ENCODE data around the gene SNRNP27.

Gene SNRNP27

DNA sequence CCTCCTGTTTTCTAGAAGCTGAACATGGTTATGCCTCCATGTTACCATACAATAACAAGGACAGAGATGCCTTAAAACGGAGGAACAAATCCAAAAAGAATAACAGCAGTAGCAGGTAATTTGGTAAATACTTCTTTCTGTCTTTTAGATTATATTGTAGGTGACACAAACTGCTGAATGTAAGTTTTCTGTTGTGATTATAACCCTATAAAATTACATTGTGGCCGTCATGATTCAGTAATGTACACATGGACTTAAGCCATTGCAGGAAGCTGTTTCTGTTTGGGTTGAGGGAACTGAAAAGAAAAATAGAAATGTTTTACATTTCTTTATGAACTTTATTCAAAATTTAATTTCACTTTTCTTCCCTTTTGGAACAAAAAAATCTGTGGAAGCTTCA lies 22.4 kb downstream of the SNRNP27 start:
- peak in 1 of 2 donors; percentile 36 for DNase-seq

DNA sequence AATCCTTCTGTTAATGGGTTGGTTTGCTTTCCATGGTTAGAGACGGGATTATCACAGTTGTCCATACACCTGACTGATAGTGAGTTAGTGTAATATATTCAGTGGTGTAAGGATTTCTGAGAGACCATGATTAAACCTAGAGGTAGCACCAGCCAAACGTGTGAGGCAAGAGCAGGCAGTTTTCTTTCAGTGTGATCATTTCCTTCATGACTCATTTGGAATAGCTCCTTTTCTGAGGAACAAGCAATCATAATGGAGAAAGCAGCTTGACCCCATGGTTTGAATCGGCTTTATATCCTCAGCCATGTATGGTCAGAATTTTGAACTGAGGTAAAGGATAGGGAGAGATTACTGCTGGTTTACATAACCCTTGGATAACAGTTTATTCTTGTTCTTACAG lies 24.1 kb downstream of the SNRNP27 start:
- peak; percentile 80 to 87 for DNase-seq

GRCh38 chr2:69918401-69918800 lies 24.6 kb downstream of the SNRNP27 start:
- peak; percentile 52 to 57 for DNase-seq

- DNase-seq = no peak
Observed at GRCh38 chr2:69923116-69923515, 29.4 kb downstream of the SNRNP27 start.

DNA sequence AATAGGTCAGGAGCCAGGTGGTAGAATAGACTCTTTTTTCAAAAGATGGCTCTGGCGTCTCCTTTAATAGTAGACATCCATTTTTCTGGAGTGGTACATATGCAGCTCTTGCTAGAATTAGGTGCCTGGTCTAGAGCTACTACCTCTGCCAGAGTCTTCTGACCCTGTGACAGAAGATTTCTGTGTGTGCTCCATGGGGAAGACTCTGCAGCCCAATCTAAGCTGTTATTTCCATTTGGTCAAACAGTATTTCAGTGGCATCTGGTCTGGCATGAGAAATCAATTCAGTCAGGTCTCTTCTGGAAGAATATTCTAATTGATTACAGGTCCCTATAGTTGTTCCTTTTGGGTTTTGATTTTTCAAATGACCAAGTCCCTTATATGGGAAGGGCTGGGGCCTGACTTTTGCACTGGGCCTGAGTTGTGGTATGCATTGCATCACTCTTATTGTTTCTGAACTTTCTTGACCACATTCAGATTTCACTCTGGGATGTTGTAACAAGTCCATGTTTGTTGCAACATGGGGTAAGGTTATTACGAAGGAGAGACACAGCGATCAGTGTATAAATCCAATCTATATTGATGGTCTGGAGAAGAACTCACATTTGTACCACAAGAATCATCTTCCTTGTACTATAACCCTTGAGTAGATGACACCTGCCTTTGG lies 33.2 kb downstream of the SNRNP27 start:
- peak; percentile 40 to 75 for DNase-seq

DNA sequence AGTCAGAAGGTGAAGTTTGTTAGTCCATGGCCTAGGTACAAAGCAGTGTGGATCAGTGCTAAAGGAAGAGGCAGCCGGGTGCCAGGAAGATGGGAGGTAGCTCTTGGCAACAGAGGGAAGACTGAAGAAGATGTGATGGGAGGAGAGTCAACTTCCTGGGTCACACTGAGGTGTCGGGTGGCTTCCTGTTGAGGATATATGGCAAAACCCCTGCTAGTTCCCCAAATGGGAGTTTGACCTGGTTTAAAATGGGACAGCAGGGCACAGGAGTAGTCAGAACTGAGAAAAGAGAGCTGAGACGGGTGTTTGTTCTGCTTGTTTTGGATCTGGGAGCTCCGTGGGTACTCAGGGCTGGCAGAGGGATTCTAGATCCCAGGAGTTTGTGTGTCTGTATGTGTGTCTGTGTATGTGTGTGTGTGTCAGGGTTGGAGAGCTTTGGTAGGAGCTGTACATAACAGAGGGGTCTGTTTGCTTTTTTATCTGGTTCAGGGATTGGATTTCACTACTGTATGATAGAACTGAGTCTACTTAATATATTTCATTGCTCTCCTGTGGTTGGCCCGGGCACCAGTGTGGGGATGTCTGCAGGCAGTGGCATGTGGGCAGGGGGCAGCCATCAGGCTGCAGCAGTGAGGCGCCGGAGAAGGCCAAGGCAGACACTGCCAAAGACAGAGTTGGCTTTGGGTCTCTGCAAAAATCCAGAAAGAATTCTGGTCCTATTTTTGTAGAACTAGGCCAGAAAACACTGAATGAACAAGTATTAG lies 38.3 kb downstream of the SNRNP27 start:
- DNase-seq = no peak

DNA sequence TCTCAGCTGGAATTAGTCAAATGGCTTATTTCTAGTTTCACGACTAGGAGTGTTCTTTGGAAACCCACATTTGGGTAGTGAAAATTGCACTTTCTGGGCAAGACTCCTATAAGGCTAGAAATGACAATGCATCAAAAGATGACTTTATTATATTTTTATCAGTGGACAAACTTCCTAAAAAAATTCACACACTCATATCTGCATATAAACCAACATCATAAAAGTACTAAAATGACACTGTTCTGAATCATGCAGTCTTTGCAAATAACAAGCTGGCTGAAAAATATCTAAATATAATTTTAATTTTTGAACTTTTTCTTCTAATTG lies 38.8 kb downstream of the SNRNP27 start:
- DNase-seq = no peak

- peak; percentile 63 to 79 for DNase-seq
Observed at GRCh38 chr2:69933254-69933828, 39.6 kb downstream of the SNRNP27 start.

DNA sequence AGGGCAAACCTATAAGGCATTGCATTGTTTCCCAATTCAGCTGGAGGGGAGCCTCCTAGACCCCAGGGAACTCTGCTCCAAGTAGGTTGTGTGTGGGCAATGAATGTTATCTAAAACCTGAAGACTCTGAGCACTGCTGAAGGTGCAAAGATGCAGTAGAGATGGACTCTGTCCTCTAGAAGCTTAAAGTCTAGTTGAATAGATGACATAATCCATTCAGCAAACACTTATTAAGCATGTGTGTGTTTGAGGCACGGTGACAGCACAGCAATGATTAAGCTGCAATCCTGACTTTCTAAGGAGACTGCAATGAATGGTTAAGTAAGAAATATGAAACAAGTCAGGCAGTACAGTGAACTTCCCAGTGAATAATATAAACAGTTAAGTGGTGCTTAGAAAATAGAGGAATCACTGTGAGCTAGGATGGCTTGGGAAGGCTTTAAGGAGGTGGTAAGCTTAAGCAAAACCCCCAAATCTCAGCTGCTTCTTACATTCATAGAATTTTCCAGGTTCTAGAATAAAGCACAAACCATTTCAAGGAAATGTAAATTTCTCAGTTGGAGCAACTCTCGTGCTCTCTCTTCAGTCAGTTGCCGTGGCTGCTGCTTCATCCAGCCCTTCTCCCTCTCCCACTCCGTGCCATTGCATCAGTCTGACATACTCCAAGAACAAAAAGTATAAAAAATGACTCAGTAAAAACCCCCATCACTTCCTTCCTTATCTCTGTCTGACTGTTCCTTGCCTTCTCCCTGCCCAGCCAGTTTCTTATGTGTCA lies 40.3 kb downstream of the SNRNP27 start:
- DNase-seq = peak; percentile 91 to 98

- no peak for DNase-seq
Observed at GRCh38 chr2:69934614-69934908, 40.8 kb downstream of the SNRNP27 start.

DNA sequence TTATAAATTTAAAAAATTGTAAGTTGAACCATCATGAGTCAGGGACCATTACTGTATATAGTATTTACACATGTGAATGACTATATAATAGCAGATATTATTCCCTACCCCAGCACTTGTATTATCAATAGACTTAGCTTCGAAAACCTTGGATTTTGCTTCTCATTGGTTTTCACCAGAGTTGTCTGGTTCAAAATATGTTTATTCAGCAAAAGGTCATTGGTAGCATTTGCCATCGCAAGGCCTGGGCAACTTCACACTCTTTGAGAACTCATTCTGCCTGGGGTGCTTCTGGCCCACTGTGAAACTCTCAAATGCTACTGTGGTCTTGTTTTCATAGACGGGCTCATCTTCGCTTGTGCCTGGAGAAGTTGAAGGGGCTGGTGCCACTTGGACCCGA lies 41.3 kb downstream of the SNRNP27 start:
- no peak for DNase-seq

GRCh38 chr2:69936906-69937305 lies 43.1 kb downstream of the SNRNP27 start:
- DNase-seq = no peak

- DNase-seq = no peak
Observed at GRCh38 chr2:69937968-69938367, 44.2 kb downstream of the SNRNP27 start.

DNA sequence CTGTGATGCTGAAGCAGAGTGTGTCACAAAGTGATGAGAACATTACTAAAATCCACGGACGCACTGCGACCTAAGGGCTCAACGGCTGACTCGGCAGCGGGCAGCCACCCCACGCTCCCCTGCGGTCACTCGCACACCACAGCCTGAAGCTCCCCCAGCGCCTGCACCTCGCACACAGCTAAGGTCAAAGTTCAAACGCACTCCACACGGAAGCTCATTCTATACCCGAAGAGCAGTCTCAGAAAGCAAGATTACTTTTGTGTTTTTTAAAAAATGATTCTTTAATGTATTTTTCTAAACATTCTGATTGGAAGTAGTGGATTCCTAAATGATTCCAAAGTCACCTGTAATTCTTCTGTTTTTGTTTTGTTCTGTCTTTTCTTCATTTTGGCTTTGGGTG lies 46.0 kb downstream of the SNRNP27 start:
- DNase-seq = no peak

DNA sequence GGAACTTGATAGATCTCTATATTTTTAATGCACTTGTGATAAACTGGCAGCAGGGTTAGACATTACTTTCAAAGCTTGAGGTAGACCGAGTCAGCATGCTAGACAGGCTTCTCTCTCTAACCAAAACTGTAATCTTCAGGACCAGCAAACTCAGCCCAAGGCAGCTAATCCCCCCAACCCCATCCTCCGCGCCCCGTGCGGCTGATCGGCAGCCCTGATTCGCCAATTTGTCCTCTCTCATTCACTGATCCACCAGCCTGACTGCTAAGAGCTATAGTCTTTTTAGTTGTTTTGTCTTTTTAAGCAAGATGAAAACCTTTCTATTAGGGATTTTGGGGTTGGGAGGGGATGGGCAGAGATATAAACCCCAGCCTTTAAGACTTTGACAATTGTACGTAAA lies 46.9 kb downstream of the SNRNP27 start:
- DNase-seq = no peak

- no peak for DNase-seq
Observed at GRCh38 chr2:69943000-69943842, 49.5 kb downstream of the SNRNP27 start.

- DNase-seq = peak in 1 of 2 donors; percentile 28
Observed at GRCh38 chr2:69943843-69944525, 50.2 kb downstream of the SNRNP27 start.

GRCh38 chr2:69944756-69945155 lies 51.0 kb downstream of the SNRNP27 start:
- no peak for DNase-seq

DNA sequence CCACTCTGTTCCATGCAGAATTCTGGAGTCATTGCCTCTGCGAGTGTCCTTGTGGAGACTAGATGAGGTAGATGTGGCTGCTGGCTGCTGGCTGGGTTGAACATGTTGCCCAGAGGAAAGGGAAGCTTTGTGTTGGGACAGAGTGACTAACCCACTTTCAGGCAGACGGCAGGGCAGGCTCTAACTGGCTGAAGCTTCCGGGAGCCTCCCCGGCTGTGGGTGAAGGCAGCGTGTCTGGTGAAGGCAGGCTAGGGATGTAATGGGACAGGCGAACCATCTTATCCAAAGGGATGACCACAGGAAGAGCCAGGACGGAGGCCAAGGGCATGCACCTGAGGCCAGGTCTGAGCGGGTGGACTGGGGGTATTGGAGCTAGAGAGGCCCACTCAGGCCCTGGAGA lies 51.7 kb downstream of the SNRNP27 start:
- DNase-seq = peak; percentile 83 to 86

DNA sequence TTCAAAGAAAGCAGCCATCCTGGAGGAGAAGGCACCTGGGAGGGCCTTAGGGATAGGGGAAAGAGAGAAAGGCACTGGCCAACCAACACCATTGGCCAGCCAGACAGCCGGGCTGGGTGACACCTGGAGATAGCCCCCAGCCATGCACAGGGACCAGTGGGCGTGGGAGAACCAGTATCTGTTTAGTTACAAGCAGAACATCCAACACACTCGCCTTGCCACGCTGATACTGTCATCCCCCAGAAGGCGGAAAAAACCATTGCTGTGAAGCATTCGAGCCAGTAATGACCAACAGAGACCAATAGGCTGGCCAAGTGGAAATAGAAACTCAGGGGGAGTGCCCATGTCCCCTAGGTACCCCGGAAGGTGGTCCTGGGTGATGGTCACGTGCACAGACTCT lies 52.2 kb downstream of the SNRNP27 start:
- no peak for DNase-seq

DNA sequence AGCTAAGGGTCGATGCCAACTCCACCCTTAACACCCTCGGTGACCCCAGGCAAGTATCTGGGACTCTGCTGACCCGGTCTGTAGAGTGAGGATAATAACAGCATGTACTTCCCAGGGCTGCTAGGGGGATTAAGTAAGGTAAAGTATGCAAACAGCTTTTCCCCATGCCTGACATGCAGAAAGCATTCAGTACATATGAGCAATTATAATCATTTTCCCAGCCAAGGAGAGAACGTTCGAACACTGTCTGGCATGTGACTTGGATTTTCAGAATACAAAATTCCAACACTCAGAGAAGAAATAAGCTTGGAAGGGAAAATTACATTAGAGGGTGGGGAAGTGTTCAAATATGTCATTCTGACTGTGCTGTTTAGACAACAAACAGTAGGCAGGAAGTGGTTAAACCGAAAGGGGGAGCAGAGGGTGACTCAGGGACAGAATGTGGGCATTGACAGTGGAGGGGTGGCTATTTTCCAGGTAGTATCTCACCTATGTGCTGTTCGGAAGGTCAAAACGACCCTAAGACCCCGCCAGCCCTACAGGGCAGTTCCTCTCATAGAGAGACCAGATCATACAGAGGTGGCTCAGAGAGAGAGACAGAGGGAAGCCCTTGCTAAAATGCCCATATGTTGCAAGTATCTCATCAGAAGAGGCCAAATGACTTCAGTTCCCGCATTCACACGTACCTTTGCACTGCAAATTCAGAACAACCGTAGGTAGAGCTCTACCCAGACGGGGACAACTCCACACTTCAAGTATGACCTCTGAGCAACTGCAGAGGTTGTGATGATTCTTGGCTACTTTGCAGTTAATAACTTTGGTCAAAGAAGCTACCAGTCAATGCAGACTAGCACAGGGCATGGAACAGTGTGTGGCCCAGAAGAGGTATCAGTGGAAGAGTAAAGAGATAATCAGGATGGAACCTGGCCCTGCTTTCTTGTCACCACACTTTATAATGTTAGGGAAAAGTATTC lies 52.9 kb downstream of the SNRNP27 start:
- DNase-seq = peak; percentile 73 to 83
